ENCODE results near the gene MYADM. TPM values are rescaled to one million over a fixed set of nuclear protein-coding genes. Genes with fewer than 3 reads are reported as not detected.
"Not testable (repeated sequence)": the region's sequence is repeated elsewhere in the genome, so short reads cannot be mapped to it uniquely, and the experiment has no call there.

Gene MYADM
- total and polyA plus RNA-seq, 9 donors, result 27.5 to 216 (median 134) TPM

DNA sequence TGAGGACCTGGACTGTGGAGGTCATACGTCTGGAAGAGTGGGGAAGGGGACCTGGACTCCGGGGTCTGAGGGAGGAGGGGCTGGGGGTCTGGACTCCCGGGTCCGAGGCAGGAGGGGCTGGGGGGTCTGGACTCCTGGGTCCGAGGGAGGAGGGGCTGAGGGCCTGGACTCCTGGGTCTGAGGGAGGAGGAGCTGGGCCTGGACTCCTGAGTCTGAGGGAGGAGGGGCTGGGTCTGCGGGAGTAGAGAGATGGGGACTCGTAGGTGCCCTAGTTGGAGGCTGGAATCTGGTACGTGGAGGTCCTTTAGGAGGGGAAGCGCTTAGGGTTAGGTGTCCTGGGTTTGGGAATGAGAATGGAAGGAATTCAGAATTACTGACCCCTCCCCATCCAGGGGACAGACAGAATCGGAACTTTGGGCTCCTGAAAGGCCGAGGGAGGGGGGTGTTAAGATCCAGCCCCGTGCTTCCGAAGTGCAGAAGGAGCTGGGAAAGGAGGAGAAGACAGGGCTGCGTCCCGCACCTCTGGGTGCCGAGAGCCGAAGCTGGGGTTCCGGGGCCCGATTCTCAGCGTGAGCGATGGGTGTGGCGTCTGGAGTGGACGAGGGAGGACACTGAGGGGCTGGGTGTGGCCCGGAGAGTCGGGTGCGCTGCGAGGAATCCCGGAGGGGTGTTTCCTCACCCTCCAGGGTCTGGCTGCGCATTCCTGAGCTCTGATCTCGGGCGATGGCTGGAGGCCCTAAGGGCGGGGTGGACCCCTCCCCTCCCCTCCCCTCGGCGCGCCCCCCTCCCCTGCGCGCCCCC is 608 bp downstream of the MYADM start:
- Histone ChIP-seq H3K4me1 (ENCODE audit: insufficient read depth) (peaks cover 6% of the 10 kb centered on the region), H3K36me3 (no peaks in the 10 kb centered on the region), H3K9me3 (no peaks in the 10 kb centered on the region), H3K27me3 (no peaks in the 10 kb centered on the region), H3K4me3 (peak overlapping the region; percentile 73), H3K27ac (peak overlapping the region; percentile 70 to 92)
- WGBS, 3 donors, result 0 to 1% (median 1%) methylated on average over 32 to 36 of the region's 37 CpGs
- peak; percentile 59 to 78 (median 69) for DNase-seq
- intact Hi-C loops (cut with DNase I), result no loop called here
- peak; percentile 15 for TF ChIP-seq POLR2A (IDR thresholded peaks at IDR 0.05)
- TF ChIP-seq CTCF (IDR thresholded peaks at IDR 0.05), result no peak

DNA sequence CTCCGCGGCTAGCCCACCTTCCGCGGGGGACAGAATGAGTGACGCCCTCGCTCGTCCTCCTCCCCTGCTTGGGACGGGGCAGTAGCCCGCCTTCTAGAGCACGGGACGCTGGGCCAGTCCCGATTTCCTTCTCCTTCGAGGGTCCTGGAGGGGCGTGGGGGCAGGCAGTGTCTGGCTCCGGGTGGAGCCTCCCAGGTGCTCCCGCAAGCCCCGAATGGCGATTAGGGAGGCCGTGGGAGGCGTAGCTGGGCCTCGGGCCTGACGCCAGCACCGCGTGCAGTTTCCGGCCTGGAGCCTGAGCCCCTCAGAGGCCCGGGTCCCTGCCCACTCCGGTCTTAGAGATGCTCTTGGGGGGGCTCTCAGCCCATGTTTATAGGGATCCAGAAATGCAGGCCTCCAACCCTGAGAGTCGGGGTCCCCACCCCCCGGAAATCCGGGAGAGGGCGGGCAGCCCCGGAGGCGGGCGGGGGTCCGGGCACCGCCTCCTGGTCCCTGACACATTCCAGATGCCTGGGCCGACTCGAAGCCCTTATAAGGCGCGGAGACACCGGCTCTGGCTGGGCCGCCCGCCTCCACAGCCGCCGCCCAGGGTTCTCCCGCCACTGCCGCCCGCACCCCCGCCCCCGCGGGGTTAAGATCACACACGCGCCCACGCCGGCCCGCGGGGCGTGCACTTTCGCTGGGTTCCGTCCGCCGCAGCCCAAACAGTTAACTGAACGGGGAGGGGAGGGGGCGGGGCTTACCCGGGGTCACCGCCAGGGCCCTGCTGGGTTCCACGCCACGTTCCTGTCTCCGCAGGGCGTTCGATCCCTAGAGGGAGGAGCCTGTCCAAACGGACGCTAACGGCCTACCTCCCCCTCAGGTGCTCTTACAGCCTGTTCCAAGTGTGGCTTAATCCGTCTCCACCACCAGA is 1.5 kb downstream of the MYADM start:
- intact Hi-C loops (cut with DNase I), result no loop called here
- peak; percentile 90 to 97 (median 93) for DNase-seq
- 0 to 1% (median 1%) methylated on average over 60 to 75 of the region's 75 CpGs for WGBS, 3 donors
- Histone ChIP-seq H3K27me3 (no peaks in the 10 kb centered on the region), H3K27ac (peak overlapping the region; percentile 70 to 92), H3K36me3 (no peaks in the 10 kb centered on the region), H3K4me3 (peak overlapping the region; percentile 73), H3K9me3 (no peaks in the 10 kb centered on the region), H3K4me1 (ENCODE audit: insufficient read depth) (peaks cover 6% of the 10 kb centered on the region)
- TF ChIP-seq EP300 (IDR thresholded peaks at IDR 0.05) (no peak), CTCF (IDR thresholded peaks at IDR 0.05) (peak in 2 of 3 donors; percentile 65 to 79), POLR2A (IDR thresholded peaks at IDR 0.05) (peak; percentile 64)

DNA sequence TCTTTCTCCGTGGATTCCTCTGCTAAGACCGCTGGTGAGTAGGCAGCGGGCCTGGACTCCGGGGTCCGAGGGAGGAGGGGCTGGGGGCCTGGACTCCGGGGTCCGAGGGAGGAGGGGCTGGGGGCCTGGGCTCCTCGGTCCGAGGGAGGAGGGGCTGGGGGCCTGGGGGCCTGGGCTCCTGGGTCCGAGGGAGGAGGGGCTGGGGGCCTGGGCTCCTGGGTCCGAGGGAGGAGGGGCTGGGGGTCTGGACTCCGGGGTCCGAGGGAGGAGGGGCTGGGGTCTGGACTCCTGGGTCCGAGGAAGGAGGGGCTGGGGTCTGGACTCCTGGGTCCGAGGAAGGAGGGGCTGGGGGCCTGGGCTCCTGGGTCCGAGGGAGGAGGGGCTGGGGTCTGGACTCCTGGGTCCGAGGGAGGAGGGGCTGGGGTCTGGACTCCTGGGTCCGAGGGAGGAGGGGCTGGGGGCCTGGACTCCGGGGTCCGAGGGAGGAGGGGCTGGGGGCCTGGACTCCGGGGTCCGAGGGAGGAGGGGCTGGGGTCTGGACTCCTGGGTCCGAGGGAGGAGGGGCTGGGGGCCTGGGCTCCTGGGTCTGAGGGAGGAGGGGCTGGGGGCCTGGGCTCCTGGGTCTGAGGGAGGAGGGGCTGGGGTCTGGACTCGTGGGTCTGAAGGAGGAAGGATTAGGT is 2.3 kb downstream of the MYADM start:
- intact Hi-C loops (cut with DNase I), result loop anchor here in 1 of 4 donors (10.0 kb wide), 1 partner anchor 245 kb away; the partner anchor contains the start of genes PRPF31 and TFPT
- not testable (repeated sequence) for H3K4me1 ChIP-seq (ENCODE audit: insufficient read depth); H3K9me3 ChIP-seq; H3K36me3 ChIP-seq; H3K27me3 ChIP-seq
- WGBS, 3 donors, result 1 to 9% (median 2%) methylated on average over 3 to 24 of the region's 24 CpGs
- Histone ChIP-seq H3K27ac (peak overlapping the region; percentile 70 to 92), H3K4me3 (peak overlapping the region; percentile 73)
- peak in 1 of 5 donors; percentile 48 for DNase-seq

DNA sequence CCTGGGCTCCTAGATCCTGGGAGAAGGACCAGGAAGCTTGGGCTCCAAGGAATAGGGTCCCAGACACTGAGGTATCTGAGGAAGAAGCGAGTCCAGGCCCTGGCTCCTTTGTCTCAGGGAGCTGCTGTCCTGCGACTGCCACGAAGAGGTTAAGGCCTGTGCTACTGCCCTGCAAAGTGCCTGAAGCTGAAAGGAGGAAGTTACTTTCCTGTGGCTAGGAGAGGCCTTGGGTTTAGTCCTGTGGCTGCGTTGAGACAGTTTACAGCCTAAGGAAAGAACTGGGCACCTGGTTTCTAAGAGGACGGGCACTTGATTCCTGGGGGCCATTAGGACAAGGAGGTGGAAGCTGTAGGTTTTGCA is 2.8 kb downstream of the MYADM start:
- H3K27ac ChIP-seq, result no peak overlapping the region
- no peaks in the 10 kb centered on the region for H3K27me3 ChIP-seq
- TF ChIP-seq POLR2A (IDR thresholded peaks at IDR 0.05) (no peak), CTCF (IDR thresholded peaks at IDR 0.05) (no peak), EP300 (IDR thresholded peaks at IDR 0.05) (no peak)
- H3K4me3 ChIP-seq, result no peak overlapping the region
- H3K36me3 ChIP-seq, result no peaks in the 10 kb centered on the region
- no peak for DNase-seq
- intact Hi-C loops (cut with DNase I), result loop anchor here in 1 of 4 donors (10.0 kb wide), 1 partner anchor 244 kb away; the partner anchor contains the start of genes PRPF31 and TFPT
- peaks cover 7% of the 10 kb centered on the region for H3K4me1 ChIP-seq (ENCODE audit: insufficient read depth)
- no peaks in the 10 kb centered on the region for H3K9me3 ChIP-seq
- WGBS, 3 donors, result 43 to 57% (median 45%) methylated on average over 5 of the region's 5 CpGs

Measured in ovary (tissue), 9 donors.